ENCODE data around the gene ADGRD2. TPM values are rescaled to one million over a fixed set of nuclear protein-coding genes. Genes with fewer than 3 reads are reported as not detected.

Gene ADGRD2
- total RNA-seq, 4 donors from 2014 or later = not detected

GRCh38 chr9:124438091-124438490 is 12.2 kb upstream of the ADGRD2 start:
- H3K36me3 ChIP-seq = no peaks in the 10 kb centered on the region
- no peak for DNase-seq (ENCODE audit: low spot score in 2 of 2)
- H3K27me3 ChIP-seq = no peaks in the 10 kb centered on the region
- H3K4me1 ChIP-seq = no peaks in the 10 kb centered on the region
- no peak overlapping the region for H3K4me3 ChIP-seq
- H3K27ac ChIP-seq = no peak overlapping the region
- TF ChIP-seq POLR2A (IDR thresholded peaks at IDR 0.05) (no peak), CTCF (IDR thresholded peaks at IDR 0.05) (no peak), EP300 (IDR thresholded peaks at IDR 0.05) (no peak)
- peaks cover 0 to 14% (median 0%) of the 10 kb centered on the region in 4 donors for H3K9me3 ChIP-seq
- 82 to 91% methylated on average over 9 of the region's 9 CpGs for WGBS, 2 donors

- no peak overlapping the region for H3K4me3 ChIP-seq
- DNase-seq (ENCODE audit: low spot score in 2 of 2) = no peak
Observed at GRCh38 chr9:124439086-124439485, 11.2 kb upstream of the ADGRD2 start.

DNA sequence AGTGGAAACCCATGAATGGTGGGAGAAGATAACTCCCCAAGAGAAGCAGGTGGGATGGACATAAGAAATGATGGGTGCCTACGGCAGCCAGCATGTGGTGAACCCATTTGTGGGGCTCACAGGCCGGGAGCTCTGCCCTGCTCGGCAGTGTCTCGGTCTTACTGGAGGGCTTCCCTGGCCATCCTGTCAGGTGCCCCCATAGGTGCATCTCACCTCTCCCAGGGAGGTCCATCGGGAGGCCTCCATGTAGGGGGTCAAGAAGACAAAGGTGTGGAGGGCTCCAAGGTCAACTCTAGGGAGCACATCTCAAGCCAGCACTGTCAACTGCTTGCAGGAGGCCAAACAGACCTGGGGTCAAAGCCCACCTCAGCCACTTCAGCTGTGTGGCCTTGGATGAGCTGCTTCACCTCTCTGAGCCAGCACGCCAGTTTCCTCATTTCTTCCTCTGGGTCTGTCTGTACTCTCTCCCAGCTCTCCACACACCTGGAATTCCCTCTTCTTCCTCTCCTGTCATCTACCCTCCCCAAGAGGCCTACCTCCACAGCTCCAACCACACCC is 10.5 kb upstream of the ADGRD2 start:
- H3K4me1 ChIP-seq = no peaks in the 10 kb centered on the region
- H3K27ac ChIP-seq = no peak overlapping the region
- no peak overlapping the region for H3K4me3 ChIP-seq
- no peaks in the 10 kb centered on the region for H3K36me3 ChIP-seq
- WGBS, 2 donors = 87 to 92% methylated on average over 6 of the region's 6 CpGs
- TF ChIP-seq POLR2A (IDR thresholded peaks at IDR 0.05) = no peak
- TF ChIP-seq CTCF (IDR thresholded peaks at IDR 0.05) = no peak
- no peak for TF ChIP-seq EP300 (IDR thresholded peaks at IDR 0.05)
- H3K27me3 ChIP-seq = no peaks in the 10 kb centered on the region
- no peak for DNase-seq (ENCODE audit: low spot score in 2 of 2)
- peaks cover 0 to 14% (median 0%) of the 10 kb centered on the region in 4 donors for H3K9me3 ChIP-seq

More at GRCh38 chr9:124439086-124439485, 11.2 kb upstream of the ADGRD2 start:
- H3K4me1 ChIP-seq = no peaks in the 10 kb centered on the region
- H3K27ac ChIP-seq = no peak overlapping the region
- peaks cover 0 to 14% (median 0%) of the 10 kb centered on the region in 4 donors for H3K9me3 ChIP-seq
- no peaks in the 10 kb centered on the region for H3K27me3 ChIP-seq
- H3K36me3 ChIP-seq = no peaks in the 10 kb centered on the region
- no peak for TF ChIP-seq POLR2A (IDR thresholded peaks at IDR 0.05)
- no peak for TF ChIP-seq EP300 (IDR thresholded peaks at IDR 0.05)
- TF ChIP-seq CTCF (IDR thresholded peaks at IDR 0.05) = no peak
- 91 to 92% methylated on average over 1 of the region's 1 CpG for WGBS, 2 donors

GRCh38 chr9:124440786-124441185 is 9.5 kb upstream of the ADGRD2 start:
- WGBS, 2 donors = 76 to 78% methylated on average over 10 of the region's 10 CpGs
- Histone ChIP-seq H3K27me3 (no peaks in the 10 kb centered on the region), H3K4me3 (no peak overlapping the region), H3K36me3 (no peaks in the 10 kb centered on the region), H3K4me1 (no peaks in the 10 kb centered on the region), H3K9me3 (peaks cover 0 to 14% (median 0%) of the 10 kb centered on the region in 4 donors), H3K27ac (no peak overlapping the region)
- TF ChIP-seq CTCF (IDR thresholded peaks at IDR 0.05) (no peak), EP300 (IDR thresholded peaks at IDR 0.05) (no peak), POLR2A (IDR thresholded peaks at IDR 0.05) (no peak)
- no peak for DNase-seq (ENCODE audit: low spot score in 2 of 2)

DNA sequence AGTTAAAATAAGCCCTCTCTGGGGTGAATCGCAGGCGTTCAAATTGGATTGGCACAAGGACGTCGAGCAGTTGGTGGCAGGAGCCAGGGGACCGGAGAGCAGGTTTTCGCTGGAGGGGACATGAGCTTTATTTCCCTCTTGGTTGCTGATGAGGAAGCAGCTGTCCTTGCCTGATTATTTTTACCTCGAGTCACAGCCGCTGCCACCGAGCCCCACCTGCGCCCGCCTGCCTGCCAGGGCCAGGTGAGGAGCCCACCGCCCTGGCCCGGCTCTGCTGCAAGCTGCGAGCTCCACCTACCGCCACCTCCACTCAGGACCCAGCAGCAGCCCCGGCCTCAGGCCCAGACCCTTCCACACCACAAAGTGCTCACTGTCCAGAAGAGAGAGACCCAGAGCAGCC is 9.0 kb upstream of the ADGRD2 start:
- peaks cover 0 to 14% (median 0%) of the 10 kb centered on the region in 4 donors for H3K9me3 ChIP-seq
- no peak overlapping the region for H3K27ac ChIP-seq
- no peaks in the 10 kb centered on the region for H3K27me3 ChIP-seq
- WGBS, 2 donors = 77 to 85% methylated on average over 15 to 16 of the region's 16 CpGs
- H3K36me3 ChIP-seq = no peaks in the 10 kb centered on the region
- H3K4me1 ChIP-seq = no peaks in the 10 kb centered on the region
- H3K4me3 ChIP-seq = no peak overlapping the region
- no peak for TF ChIP-seq POLR2A (IDR thresholded peaks at IDR 0.05)
- no peak for TF ChIP-seq CTCF (IDR thresholded peaks at IDR 0.05)
- TF ChIP-seq EP300 (IDR thresholded peaks at IDR 0.05) = no peak
- DNase-seq (ENCODE audit: low spot score in 2 of 2) = no peak

Measured in tibial nerve (tissue), 4 donors.